ENCODE data around the gene CPA1.

Gene CPA1

DNA sequence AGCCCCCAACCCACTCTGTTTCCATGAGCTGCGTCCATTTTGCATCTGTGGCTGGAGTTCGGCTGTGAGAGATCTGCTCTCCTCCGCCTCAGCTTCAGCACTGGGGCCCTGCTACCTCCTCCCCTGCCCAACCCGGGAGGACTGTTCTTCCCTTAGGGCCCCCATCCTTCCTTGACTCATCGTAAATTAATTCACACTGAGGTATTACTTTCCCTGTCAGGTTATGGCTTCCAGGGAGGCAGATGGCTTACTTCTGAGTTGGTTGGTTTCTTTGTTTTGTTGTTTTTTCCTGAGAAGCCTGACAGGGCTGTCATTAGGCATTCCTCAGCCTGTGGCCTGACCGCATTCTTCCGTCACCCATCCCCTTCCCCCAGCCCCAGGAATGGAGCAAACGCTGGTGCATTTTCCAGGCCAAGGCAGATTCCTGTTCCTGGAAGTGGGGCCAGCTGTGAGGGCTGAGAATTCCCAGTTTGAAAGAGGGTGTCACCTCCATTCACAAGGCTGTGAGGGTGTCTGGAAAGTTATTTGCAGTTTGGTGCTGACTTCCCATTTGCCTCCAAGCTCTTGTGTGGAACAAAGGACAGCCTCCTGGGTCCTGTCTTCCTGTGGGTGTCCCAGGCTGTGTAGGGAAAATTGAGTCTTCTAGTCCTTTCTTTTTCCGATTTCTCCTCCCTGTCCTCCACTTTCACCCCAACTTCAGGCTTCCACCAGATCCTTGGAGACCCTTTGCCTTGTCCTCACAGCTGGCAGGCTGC is 24.0 kb upstream of the CPA1 start (continued):
- TF ChIP-seq ZNF138 (tag by site-specific recombination; IDR thresholded peaks at IDR 0.05; ENCODE audit: borderline replicate concordance) (no peak), ZNF133 (tag by site-specific recombination; IDR thresholded peaks at IDR 0.05) (no peak), GLI2 (tag by site-specific recombination; IDR thresholded peaks at IDR 0.05; ENCODE audit: borderline replicate concordance, low read depth) (no peak; the same call in 1 of the 2 replicates), TRIM28 (IDR thresholded peaks at IDR 0.05; ENCODE audit: borderline replicate concordance, low read length) (no peak), FEZF1 (tag by site-specific recombination; IDR thresholded peaks at IDR 0.05) (peak; percentile 88), ZNF837 (tag by site-specific recombination; IDR thresholded peaks at IDR 0.05) (no peak), ZFP3 (tag by site-specific recombination; IDR thresholded peaks at IDR 0.05; ENCODE audit: low read depth) (no peak), ZNF169 (tag by site-specific recombination; IDR thresholded peaks at IDR 0.05) (no peak), ZBTB21 (tag by site-specific recombination; IDR thresholded peaks at IDR 0.05) (peak; percentile 74), ZNF175 (tag by site-specific recombination; IDR thresholded peaks at IDR 0.05) (no peak), HOXD13 (CRISPR knock-in tag; IDR thresholded peaks at IDR 0.05; ENCODE audit: borderline replicate concordance) (no peak; the same call in 1 of the 2 replicates), ZNF324 (tag by site-specific recombination; IDR thresholded peaks at IDR 0.05) (no peak; the same call in none of the 2 replicates), ZNF768 (tag by site-specific recombination; IDR thresholded peaks at IDR 0.05) (no peak), ZNF37A (tag by site-specific recombination; IDR thresholded peaks at IDR 0.05) (no peak), ZNF426 (tag by site-specific recombination; IDR thresholded peaks at IDR 0.05) (no peak), ZNF239 (tag by site-specific recombination; IDR thresholded peaks at IDR 0.05) (no peak), ZNF155 (tag by site-specific recombination; IDR thresholded peaks at IDR 0.05) (no peak), ZNF214 (tag by site-specific recombination; IDR thresholded peaks at IDR 0.05; ENCODE audit: borderline replicate concordance) (no peak), ZNF548 (tag by site-specific recombination; IDR thresholded peaks at IDR 0.05) (no peak), YY1 (tag by site-specific recombination; IDR thresholded peaks at IDR 0.05) (no peak), ZNF211 (tag by site-specific recombination; IDR thresholded peaks at IDR 0.05; ENCODE audit: low read depth) (no peak), ZNF514 (tag by site-specific recombination; IDR thresholded peaks at IDR 0.05) (no peak), HOXC10 (CRISPR knock-in tag; IDR thresholded peaks at IDR 0.05) (no peak), ZNF473 (tag by site-specific recombination; IDR thresholded peaks at IDR 0.05) (no peak)
- TF ChIP-seq, protein P1, sequence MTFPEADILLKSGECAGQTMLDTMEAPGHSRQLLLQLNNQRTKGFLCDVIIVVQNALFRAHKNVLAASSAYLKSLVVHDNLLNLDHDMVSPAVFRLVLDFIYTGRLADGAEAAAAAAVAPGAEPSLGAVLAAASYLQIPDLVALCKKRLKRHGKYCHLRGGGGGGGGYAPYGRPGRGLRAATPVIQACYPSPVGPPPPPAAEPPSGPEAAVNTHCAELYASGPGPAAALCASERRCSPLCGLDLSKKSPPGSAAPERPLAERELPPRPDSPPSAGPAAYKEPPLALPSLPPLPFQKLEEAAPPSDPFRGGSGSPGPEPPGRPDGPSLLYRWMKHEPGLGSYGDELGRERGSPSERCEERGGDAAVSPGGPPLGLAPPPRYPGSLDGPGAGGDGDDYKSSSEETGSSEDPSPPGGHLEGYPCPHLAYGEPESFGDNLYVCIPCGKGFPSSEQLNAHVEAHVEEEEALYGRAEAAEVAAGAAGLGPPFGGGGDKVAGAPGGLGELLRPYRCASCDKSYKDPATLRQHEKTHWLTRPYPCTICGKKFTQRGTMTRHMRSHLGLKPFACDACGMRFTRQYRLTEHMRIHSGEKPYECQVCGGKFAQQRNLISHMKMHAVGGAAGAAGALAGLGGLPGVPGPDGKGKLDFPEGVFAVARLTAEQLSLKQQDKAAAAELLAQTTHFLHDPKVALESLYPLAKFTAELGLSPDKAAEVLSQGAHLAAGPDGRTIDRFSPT (tag by site-specific recombination; IDR thresholded peaks at IDR 0.05), result peak; percentile 53
- TF ChIP-seq, protein P2, sequence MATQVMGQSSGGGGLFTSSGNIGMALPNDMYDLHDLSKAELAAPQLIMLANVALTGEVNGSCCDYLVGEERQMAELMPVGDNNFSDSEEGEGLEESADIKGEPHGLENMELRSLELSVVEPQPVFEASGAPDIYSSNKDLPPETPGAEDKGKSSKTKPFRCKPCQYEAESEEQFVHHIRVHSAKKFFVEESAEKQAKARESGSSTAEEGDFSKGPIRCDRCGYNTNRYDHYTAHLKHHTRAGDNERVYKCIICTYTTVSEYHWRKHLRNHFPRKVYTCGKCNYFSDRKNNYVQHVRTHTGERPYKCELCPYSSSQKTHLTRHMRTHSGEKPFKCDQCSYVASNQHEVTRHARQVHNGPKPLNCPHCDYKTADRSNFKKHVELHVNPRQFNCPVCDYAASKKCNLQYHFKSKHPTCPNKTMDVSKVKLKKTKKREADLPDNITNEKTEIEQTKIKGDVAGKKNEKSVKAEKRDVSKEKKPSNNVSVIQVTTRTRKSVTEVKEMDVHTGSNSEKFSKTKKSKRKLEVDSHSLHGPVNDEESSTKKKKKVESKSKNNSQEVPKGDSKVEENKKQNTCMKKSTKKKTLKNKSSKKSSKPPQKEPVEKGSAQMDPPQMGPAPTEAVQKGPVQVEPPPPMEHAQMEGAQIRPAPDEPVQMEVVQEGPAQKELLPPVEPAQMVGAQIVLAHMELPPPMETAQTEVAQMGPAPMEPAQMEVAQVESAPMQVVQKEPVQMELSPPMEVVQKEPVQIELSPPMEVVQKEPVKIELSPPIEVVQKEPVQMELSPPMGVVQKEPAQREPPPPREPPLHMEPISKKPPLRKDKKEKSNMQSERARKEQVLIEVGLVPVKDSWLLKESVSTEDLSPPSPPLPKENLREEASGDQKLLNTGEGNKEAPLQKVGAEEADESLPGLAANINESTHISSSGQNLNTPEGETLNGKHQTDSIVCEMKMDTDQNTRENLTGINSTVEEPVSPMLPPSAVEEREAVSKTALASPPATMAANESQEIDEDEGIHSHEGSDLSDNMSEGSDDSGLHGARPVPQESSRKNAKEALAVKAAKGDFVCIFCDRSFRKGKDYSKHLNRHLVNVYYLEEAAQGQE (tag by site-specific recombination; IDR thresholded peaks at IDR 0.05), result no peak; the same call in 1 of the 2 replicates
- TF ChIP-seq, protein P3, sequence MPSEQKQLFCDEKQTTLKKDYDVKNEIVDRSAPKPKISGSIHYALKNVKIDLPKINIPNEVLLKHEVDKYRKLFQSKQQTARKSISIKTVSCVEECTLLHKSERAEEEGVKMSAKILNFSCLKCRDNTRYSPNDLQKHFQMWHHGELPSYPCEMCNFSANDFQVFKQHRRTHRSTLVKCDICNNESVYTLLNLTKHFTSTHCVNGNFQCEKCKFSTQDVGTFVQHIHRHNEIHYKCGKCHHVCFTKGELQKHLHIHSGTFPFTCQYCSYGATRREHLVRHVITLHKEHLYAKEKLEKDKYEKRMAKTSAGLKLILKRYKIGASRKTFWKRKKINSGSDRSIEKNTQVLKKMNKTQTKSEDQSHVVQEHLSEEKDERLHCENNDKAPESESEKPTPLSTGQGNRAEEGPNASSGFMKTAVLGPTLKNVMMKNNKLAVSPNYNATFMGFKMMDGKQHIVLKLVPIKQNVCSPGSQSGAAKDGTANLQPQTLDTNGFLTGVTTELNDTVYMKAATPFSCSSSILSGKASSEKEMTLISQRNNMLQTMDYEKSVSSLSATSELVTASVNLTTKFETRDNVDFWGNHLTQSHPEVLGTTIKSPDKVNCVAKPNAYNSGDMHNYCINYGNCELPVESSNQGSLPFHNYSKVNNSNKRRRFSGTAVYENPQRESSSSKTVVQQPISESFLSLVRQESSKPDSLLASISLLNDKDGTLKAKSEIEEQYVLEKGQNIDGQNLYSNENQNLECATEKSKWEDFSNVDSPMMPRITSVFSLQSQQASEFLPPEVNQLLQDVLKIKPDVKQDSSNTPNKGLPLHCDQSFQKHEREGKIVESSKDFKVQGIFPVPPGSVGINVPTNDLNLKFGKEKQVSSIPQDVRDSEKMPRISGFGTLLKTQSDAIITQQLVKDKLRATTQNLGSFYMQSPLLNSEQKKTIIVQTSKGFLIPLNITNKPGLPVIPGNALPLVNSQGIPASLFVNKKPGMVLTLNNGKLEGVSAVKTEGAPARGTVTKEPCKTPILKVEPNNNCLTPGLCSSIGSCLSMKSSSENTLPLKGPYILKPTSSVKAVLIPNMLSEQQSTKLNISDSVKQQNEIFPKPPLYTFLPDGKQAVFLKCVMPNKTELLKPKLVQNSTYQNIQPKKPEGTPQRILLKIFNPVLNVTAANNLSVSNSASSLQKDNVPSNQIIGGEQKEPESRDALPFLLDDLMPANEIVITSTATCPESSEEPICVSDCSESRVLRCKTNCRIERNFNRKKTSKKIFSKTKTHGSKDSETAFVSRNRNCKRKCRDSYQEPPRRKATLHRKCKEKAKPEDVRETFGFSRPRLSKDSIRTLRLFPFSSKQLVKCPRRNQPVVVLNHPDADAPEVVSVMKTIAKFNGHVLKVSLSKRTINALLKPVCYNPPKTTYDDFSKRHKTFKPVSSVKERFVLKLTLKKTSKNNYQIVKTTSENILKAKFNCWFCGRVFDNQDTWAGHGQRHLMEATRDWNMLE (tag by site-specific recombination; conservative IDR thresholded peaks at IDR 0.05; ENCODE audit: low read depth), result peak; percentile 38; the same call in 1 of the 2 replicates
- TF ChIP-seq, protein P4, sequence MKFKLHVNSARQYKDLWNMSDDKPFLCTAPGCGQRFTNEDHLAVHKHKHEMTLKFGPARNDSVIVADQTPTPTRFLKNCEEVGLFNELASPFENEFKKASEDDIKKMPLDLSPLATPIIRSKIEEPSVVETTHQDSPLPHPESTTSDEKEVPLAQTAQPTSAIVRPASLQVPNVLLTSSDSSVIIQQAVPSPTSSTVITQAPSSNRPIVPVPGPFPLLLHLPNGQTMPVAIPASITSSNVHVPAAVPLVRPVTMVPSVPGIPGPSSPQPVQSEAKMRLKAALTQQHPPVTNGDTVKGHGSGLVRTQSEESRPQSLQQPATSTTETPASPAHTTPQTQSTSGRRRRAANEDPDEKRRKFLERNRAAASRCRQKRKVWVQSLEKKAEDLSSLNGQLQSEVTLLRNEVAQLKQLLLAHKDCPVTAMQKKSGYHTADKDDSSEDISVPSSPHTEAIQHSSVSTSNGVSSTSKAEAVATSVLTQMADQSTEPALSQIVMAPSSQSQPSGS (tag by site-specific recombination; IDR thresholded peaks at IDR 0.05; ENCODE audit: low read depth), result 0 out of 2 replicates have a peak, but pooled peaks have one; percentile 11

All from HEK293 (cell line).